SK-N-SH (cell line): ENCODE data around the gene CES5A. TPM values are rescaled to one million over a fixed set of nuclear protein-coding genes. Genes with fewer than 3 reads are reported as not detected.

ENCODE experiments used
- CTCF ChIA-PET: fragments of 300-600, 350-600 bp; formaldehyde crosslinking; extraction: SDS; loops from one replicate; lab custom pipeline; 2021; lab: Yijun Ruan, JAX
- POLR2A ChIA-PET: fragments of 350-600 bp; sonication (Branson Sonifier 250); formaldehyde crosslinking; extraction: SDS; loops from one replicate; lab custom pipeline; 2020; ENCODE audit warnings: antibody characterized with exemption, inconsistent platforms; lab: Yijun Ruan, JAX
- DNase-seq: peaks from one replicate; pipeline ENCODE4 v3.0.0; 2012
- H2AFZ ChIP-seq: fragments of 200-600 bp; sonication (generic); 2 replicates; pipeline ENCODE4 v1.8.1; 2016; ENCODE audit warnings: antibody characterized with exemption, mild to moderate bottlenecking, low read depth
- H3F3A ChIP-seq: fragments of 200-600 bp; sonication (generic); replicated peaks from 2 replicates; pipeline ENCODE3; 2016; ENCODE audit warnings: antibody characterized with exemption, mild to moderate bottlenecking; ENCODE audit not compliant: insufficient read depth
- H3K27ac ChIP-seq, 2 experiments: fragments of 200-500 bp in 1 of 2; fragments of 200-600 bp in 1 of 2; sonication (Bioruptor generic) in 1 of 2; sonication (generic), shearing (Covaris generic) in 1 of 2; 2 replicates each; pipeline versions ENCODE4 v1.5.1 to v1.6.1; 2014 to 2016; ENCODE audit warnings: low read depth in 2 of 2, inconsistent platforms in 1 of 2, low read length in 1 of 2, mild to moderate bottlenecking in 1 of 2, mixed read lengths in 1 of 2
- H3K27me3 ChIP-seq: fragments of 200-600 bp; sonication (generic), shearing (Covaris generic); 2 replicates; pipeline ENCODE4 v1.6.1; 2016; ENCODE audit warnings: mixed run types; ENCODE audit not compliant: insufficient read depth
- H3K36me3 ChIP-seq, 2 experiments: fragments of 200-500 bp in 1 of 2; fragments of 200-600 bp in 1 of 2; sonication (Bioruptor generic) in 1 of 2; sonication (generic) in 1 of 2; replicated peaks in 1 of 2; 2 replicates each; pipeline versions ENCODE3 to v1.5.1; 2014 to 2016; ENCODE audit warnings: low read length in 1 of 2, mild to moderate bottlenecking in 1 of 2; ENCODE audit not compliant: insufficient read depth in 2 of 2, control insufficient read depth in 1 of 2
- H3K4me1 ChIP-seq, 2 experiments: fragments of 200-500 bp in 1 of 2; fragments of 200-600 bp in 1 of 2; sonication (Bioruptor generic) in 1 of 2; sonication (generic), shearing (Covaris generic) in 1 of 2; 2 replicates each; pipeline versions ENCODE4 v1.5.1 to v1.6.1; 2014 to 2016; ENCODE audit warnings: low read depth in 1 of 2, low read length in 1 of 2, mixed run types in 1 of 2; ENCODE audit not compliant: insufficient read depth in 2 of 2, control insufficient read depth in 1 of 2
- H3K4me2 ChIP-seq: fragments of 200-600 bp; sonication (generic), shearing (Covaris generic); 2 replicates; pipeline ENCODE4 v1.6.1; 2017; ENCODE audit warnings: mixed run types
- H3K4me3 ChIP-seq, 2 experiments: fragments of 200-500 bp in 1 of 2; fragments of 200-600 bp in 1 of 2; sonication (Bioruptor generic) in 1 of 2; sonication (generic), shearing (Covaris generic) in 1 of 2; 2 replicates each; pipeline versions ENCODE4 v1.5.1 to v1.8.1; 2014 to 2016; ENCODE audit warnings: low read depth in 2 of 2, inconsistent platforms in 1 of 2, low read length in 1 of 2, mild to moderate bottlenecking in 1 of 2, mixed read lengths in 1 of 2, moderate library complexity in 1 of 2
- H3K79me2 ChIP-seq: fragments of 200-600 bp; sonication (generic); 2 replicates; pipeline ENCODE4 v1.8.1; 2017; ENCODE audit warnings: mild to moderate bottlenecking; ENCODE audit not compliant: insufficient read depth
- H3K9ac ChIP-seq: fragments of 200-600 bp; sonication (generic); 2 replicates; pipeline ENCODE4 v1.6.1; 2017; ENCODE audit warnings: mixed run types
- H3K9me2 ChIP-seq: fragments of 200-600 bp; sonication (generic); 2 replicates; pipeline ENCODE4 v1.6.1; 2017; ENCODE audit warnings: mixed run types
- H3K9me3 ChIP-seq: fragments of 200-600 bp; sonication (generic); 2 replicates; pipeline ENCODE4 v1.6.1; 2017; ENCODE audit warnings: mixed run types, mild to moderate bottlenecking, moderate library complexity
- H4K20me1 ChIP-seq: fragments of 200-600 bp; sonication (generic); 2 replicates; pipeline ENCODE4 v1.6.1; 2017; ENCODE audit warnings: mild to moderate bottlenecking, mixed run types; ENCODE audit not compliant: insufficient read depth
- FOXJ3 ChIP-seq: sonication (generic); formaldehyde crosslinking; IDR thresholded peaks from 2 replicates; pipeline ENCODE4 v1.5.1; 2020; ENCODE audit warnings: mild to moderate bottlenecking, missing genetic modification reagents
- FOXM1 ChIP-seq: IDR thresholded peaks from 2 replicates; pipeline ENCODE4 v1.4.0; 2012; ENCODE audit warnings: low read depth, mild to moderate bottlenecking
- GABPA ChIP-seq: IDR thresholded peaks from 2 replicates; pipeline ENCODE4 v1.4.0; 2012; ENCODE audit warnings: low read depth, mild to moderate bottlenecking
- JUND ChIP-seq: IDR thresholded peaks from 2 replicates; pipeline ENCODE4 v1.4.0; 2012
- MXI1 ChIP-seq: IDR thresholded peaks from 2 replicates; pipeline ENCODE4 v1.6.1; 2012; ENCODE audit warnings: mild to moderate bottlenecking, low read depth, low read length, improper control_type of control experiment
- NFIC ChIP-seq: IDR thresholded peaks from 2 replicates; pipeline ENCODE4 v1.4.0; 2012; ENCODE audit warnings: borderline replicate concordance
- NRF1 ChIP-seq: IDR thresholded peaks from 2 replicates; pipeline ENCODE4 v1.6.1; 2012; ENCODE audit warnings: low read depth, mild to moderate bottlenecking, low read length
- PBX3 ChIP-seq: IDR thresholded peaks from 2 replicates; pipeline ENCODE4; 2012
- POLR2AphosphoS5 ChIP-seq: IDR thresholded peaks from 2 replicates; pipeline ENCODE4 v1.6.1; 2012; ENCODE audit warnings: low read depth, low read length
- RAD21 ChIP-seq: IDR thresholded peaks from 2 replicates; pipeline ENCODE4 v1.6.1; 2012; ENCODE audit warnings: mild to moderate bottlenecking, low read length
- RCOR1 ChIP-seq: fragments of 150-350 bp; IDR thresholded peaks from 2 replicates; pipeline ENCODE4 v1.6.1; 2017; ENCODE audit warnings: antibody characterized with exemption, low read length
- RFX5 ChIP-seq: IDR thresholded peaks from 2 replicates; pipeline ENCODE4 v1.6.1; 2012; ENCODE audit warnings: mild to moderate bottlenecking, improper control_type of control experiment, low read length
- RXRA ChIP-seq: IDR thresholded peaks from 2 replicates; pipeline ENCODE4 v1.4.0; 2012; ENCODE audit warnings: low read depth, mild to moderate bottlenecking, borderline replicate concordance
- SIN3A ChIP-seq: IDR thresholded peaks from 2 replicates; pipeline ENCODE4 v1.6.1; 2012; ENCODE audit warnings: low read depth, mild to moderate bottlenecking, low read length, moderate library complexity, borderline replicate concordance
- SMC3 ChIP-seq: IDR thresholded peaks from 2 replicates; pipeline ENCODE4 v1.6.1; 2012; ENCODE audit warnings: low read depth, low read length, improper control_type of control experiment
- TAF1 ChIP-seq: IDR thresholded peaks from 2 replicates; pipeline ENCODE4 v1.6.1; 2012; ENCODE audit warnings: low read depth, mild to moderate bottlenecking, low read length, moderate library complexity, borderline replicate concordance
- WGBS: methylation state at CpG from one replicate; pipeline ENCODE4 v1.1.6; 2017; ENCODE audit warnings: low lambda C conversion rate; 5-methylcytosine and 5-hydroxymethylcytosine counted together
- polyA plus RNA-seq, 3 experiments: library from polyadenylated mRNA; depleted of rRNA; stranded (reverse); fragments of >200 nt; gene quantifications; 2 replicates each; pipeline ENCODE4 v1.2.3, GENCODE V29; 2012
- TF ChIP-seq, protein P1 (sequence below): fragments of 150-350 bp; IDR thresholded peaks from 2 replicates; pipeline ENCODE4 v1.6.1; 2017; ENCODE audit warnings: antibody characterized with exemption, low read length, low read depth, borderline replicate concordance
- TF ChIP-seq, protein P2 (sequence below): IDR thresholded peaks from 2 replicates; pipeline ENCODE4 v1.4.0; 2012; ENCODE audit warnings: low read depth
- TF ChIP-seq, protein P3 (sequence below): fragments of 200-600 bp; sonication (generic); IDR thresholded peaks from 2 replicates; pipeline ENCODE4 v1.6.1; 2017; ENCODE audit warnings: antibody characterized with exemption, mild to moderate bottlenecking, moderate library complexity
- TF ChIP-seq, protein P4 (sequence below): IDR thresholded peaks from 2 replicates; pipeline ENCODE4 v1.6.1; 2012; ENCODE audit warnings: mild to moderate bottlenecking, low read depth, low read length, moderate library complexity

CES5A gene
- polyA plus RNA-seq, 1 of the 3 experiments (the other 2 are of a cell fraction) = not detected

DNA sequence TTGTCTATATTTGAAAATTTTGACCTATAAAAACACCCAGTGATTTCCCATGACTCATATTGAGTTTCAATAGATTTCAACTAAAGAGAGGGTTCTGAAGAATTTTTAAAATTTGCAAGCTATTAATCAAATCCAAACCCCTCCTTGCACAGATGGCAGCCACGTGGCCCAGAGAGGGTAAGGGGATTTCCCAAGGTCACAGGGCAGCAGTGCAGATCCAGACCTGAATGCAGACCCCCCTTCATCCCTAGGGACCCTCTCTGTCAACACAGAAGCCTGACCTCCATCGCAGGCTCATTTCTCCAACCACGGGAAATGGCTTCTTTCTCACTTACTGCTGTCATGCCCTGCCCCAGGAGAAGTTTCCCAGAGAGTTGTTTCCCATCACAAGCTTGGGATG lies 24.7 kb upstream of the CES5A start:
- ChIA-PET CTCF (interaction anchor here (1.7 kb wide), 1 partner anchor 418 kb away, joined by 4 read pairs; no protein-coding TSS in a partner anchor), POLR2A (no interaction called here)
- TF ChIP-seq MXI1 = no peak
- no peak for TF ChIP-seq GABPA
- TF ChIP-seq SMC3 = no peak
- TF ChIP-seq PBX3 = no peak
- TF ChIP-seq RXRA = no peak
- TF ChIP-seq SIN3A = no peak
- no peak for TF ChIP-seq NRF1
- no peak for TF ChIP-seq RCOR1
- TF ChIP-seq, protein P1, sequence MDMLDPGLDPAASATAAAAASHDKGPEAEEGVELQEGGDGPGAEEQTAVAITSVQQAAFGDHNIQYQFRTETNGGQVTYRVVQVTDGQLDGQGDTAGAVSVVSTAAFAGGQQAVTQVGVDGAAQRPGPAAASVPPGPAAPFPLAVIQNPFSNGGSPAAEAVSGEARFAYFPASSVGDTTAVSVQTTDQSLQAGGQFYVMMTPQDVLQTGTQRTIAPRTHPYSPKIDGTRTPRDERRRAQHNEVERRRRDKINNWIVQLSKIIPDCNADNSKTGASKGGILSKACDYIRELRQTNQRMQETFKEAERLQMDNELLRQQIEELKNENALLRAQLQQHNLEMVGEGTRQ = no peak
- TF ChIP-seq, all 33 proteins: peak for 0

DNA sequence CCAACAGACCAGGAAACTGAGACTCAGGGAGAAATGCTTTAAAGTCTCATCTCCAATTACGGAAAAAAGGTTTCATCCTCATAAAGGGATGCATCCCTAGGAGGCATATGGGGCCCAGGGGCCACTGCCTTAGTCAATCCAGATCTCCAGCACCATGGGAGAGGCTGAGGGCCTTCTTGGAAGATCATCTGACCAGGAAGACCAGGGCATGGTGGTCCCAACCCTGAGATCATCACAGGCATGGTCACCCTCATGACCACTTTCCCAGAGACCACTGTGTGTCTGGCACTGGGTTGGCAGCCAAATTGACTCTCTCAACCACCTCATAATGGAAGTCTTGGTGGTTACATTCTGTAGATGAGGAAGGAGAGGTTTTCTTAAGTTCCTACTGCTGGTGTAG lies 23.4 kb upstream of the CES5A start:
- WGBS = 8% methylated on average over 1 of the region's 1 CpG
- no peaks in the 10 kb centered on the region for H3K9me2 ChIP-seq
- H3F3A ChIP-seq = no peaks in the 10 kb centered on the region
- H3K79me2 ChIP-seq = no peaks in the 10 kb centered on the region
- no peaks in the 10 kb centered on the region for H3K9me3 ChIP-seq
- CTCF ChIA-PET = no interaction called here
- H3K4me3 ChIP-seq = no peak overlapping the region
- no peaks in the 10 kb centered on the region for H3K36me3 ChIP-seq
- H3K27me3 ChIP-seq = no peaks in the 10 kb centered on the region
- H4K20me1 ChIP-seq = no peaks in the 10 kb centered on the region
- H3K4me1 ChIP-seq = no peaks in the 10 kb centered on the region
- no peak for DNase-seq
- H2AFZ ChIP-seq = no peak overlapping the region
- POLR2A ChIA-PET = no interaction called here
- no peak overlapping the region for H3K27ac ChIP-seq
- H3K9ac ChIP-seq = no peak overlapping the region
- no peak overlapping the region for H3K4me2 ChIP-seq
- TF ChIP-seq RCOR1 (no peak), NFIC (no peak), PBX3 (no peak), RAD21 (no peak), GABPA (no peak), RFX5 (no peak), SIN3A (no peak), FOXM1 (no peak), POLR2AphosphoS5 (no peak), FOXJ3 (CRISPR knock-in tag) (no peak), TAF1 (no peak), JUND (no peak)
- TF ChIP-seq, protein P2, sequence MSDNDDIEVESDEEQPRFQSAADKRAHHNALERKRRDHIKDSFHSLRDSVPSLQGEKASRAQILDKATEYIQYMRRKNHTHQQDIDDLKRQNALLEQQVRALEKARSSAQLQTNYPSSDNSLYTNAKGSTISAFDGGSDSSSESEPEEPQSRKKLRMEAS = no peak
- TF ChIP-seq, protein P3, sequence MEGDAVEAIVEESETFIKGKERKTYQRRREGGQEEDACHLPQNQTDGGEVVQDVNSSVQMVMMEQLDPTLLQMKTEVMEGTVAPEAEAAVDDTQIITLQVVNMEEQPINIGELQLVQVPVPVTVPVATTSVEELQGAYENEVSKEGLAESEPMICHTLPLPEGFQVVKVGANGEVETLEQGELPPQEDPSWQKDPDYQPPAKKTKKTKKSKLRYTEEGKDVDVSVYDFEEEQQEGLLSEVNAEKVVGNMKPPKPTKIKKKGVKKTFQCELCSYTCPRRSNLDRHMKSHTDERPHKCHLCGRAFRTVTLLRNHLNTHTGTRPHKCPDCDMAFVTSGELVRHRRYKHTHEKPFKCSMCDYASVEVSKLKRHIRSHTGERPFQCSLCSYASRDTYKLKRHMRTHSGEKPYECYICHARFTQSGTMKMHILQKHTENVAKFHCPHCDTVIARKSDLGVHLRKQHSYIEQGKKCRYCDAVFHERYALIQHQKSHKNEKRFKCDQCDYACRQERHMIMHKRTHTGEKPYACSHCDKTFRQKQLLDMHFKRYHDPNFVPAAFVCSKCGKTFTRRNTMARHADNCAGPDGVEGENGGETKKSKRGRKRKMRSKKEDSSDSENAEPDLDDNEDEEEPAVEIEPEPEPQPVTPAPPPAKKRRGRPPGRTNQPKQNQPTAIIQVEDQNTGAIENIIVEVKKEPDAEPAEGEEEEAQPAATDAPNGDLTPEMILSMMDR = no peak
- TF ChIP-seq, protein P4, sequence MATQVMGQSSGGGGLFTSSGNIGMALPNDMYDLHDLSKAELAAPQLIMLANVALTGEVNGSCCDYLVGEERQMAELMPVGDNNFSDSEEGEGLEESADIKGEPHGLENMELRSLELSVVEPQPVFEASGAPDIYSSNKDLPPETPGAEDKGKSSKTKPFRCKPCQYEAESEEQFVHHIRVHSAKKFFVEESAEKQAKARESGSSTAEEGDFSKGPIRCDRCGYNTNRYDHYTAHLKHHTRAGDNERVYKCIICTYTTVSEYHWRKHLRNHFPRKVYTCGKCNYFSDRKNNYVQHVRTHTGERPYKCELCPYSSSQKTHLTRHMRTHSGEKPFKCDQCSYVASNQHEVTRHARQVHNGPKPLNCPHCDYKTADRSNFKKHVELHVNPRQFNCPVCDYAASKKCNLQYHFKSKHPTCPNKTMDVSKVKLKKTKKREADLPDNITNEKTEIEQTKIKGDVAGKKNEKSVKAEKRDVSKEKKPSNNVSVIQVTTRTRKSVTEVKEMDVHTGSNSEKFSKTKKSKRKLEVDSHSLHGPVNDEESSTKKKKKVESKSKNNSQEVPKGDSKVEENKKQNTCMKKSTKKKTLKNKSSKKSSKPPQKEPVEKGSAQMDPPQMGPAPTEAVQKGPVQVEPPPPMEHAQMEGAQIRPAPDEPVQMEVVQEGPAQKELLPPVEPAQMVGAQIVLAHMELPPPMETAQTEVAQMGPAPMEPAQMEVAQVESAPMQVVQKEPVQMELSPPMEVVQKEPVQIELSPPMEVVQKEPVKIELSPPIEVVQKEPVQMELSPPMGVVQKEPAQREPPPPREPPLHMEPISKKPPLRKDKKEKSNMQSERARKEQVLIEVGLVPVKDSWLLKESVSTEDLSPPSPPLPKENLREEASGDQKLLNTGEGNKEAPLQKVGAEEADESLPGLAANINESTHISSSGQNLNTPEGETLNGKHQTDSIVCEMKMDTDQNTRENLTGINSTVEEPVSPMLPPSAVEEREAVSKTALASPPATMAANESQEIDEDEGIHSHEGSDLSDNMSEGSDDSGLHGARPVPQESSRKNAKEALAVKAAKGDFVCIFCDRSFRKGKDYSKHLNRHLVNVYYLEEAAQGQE = no peak

More for the DNA sequence above, 24.7 kb upstream of the CES5A start:
- Histone ChIP-seq H3K27ac (no peak overlapping the region), H3K9ac (no peak overlapping the region), H3K9me2 (no peaks in the 10 kb centered on the region), H3K4me2 (no peak overlapping the region), H3F3A (no peaks in the 10 kb centered on the region), H3K36me3 (no peaks in the 10 kb centered on the region), H3K4me1 (no peaks in the 10 kb centered on the region), H3K4me3 (no peak overlapping the region), H2AFZ (no peak overlapping the region), H3K79me2 (no peaks in the 10 kb centered on the region), H4K20me1 (no peaks in the 10 kb centered on the region), H3K9me3 (no peaks in the 10 kb centered on the region), H3K27me3 (no peaks in the 10 kb centered on the region)
- no peak for DNase-seq
- 5% methylated on average over 3 of the region's 3 CpGs for WGBS
